ENCODE measurements around the gene NAPEPLD. TPM values are rescaled to one million over a fixed set of nuclear protein-coding genes. Genes with fewer than 3 reads are reported as not detected.
"Not testable (repeated sequence)": the region's sequence is repeated elsewhere in the genome, so short reads cannot be mapped to it uniquely, and the experiment has no call there.

NAPEPLD gene
- polyA plus RNA-seq, 1 donor from 2014 or later = 8.8 TPM

- Histone ChIP-seq H3K4me2 (ENCODE audit: low read length) (peak overlapping the region; percentile 79), H3K4me3 (ENCODE audit: low read length) (peak overlapping the region; percentile 74), H4K20me1 (ENCODE audit: insufficient read depth) (no peaks in the 10 kb centered on the region), H3K9ac (ENCODE audit: low read length) (peak overlapping the region; percentile 89), H3K27me3 (ENCODE audit: insufficient read depth, low read depth, low read length) (no peaks in the 10 kb centered on the region), H3F3A (ENCODE audit: insufficient read depth, low read length, poor library complexity, severe bottlenecking) (no peaks in the 10 kb centered on the region), H3K27ac (ENCODE audit: low read length) (peak overlapping the region; percentile 92), H3K36me3 (ENCODE audit: insufficient read depth, low read length) (no peaks in the 10 kb centered on the region), H3K9me2 (ENCODE audit: insufficient read depth, low read length) (no peaks in the 10 kb centered on the region), H3K79me2 (replicated peaks; ENCODE audit: insufficient read depth, low read length) (peaks cover 19% of the 10 kb centered on the region), H3K9me3 (ENCODE audit: low read length) (no peaks in the 10 kb centered on the region), H2AFZ (ENCODE audit: low read depth, low read length) (peak overlapping the region; percentile 52)
- no peak for TF ChIP-seq CTCF (IDR thresholded peaks at IDR 0.05; ENCODE audit: poor library complexity, severe bottlenecking)
- peak; percentile 61 for TF ChIP-seq MXI1 (conservative IDR thresholded peaks at IDR 0.05; ENCODE audit: poor library complexity, severe bottlenecking)
- no peak for TF ChIP-seq EZH2 (IDR thresholded peaks at IDR 0.05; ENCODE audit: borderline replicate concordance, insufficient read depth, low read length, poor library complexity, severe bottlenecking)
Measured at GRCh38 chr7:103148131-103148993, 537 bp downstream of the NAPEPLD start.

GRCh38 chr7:103144754-103145153 is 4.1 kb downstream of the NAPEPLD start:
- H3K9me3 ChIP-seq (ENCODE audit: low read length); H3F3A ChIP-seq (ENCODE audit: insufficient read depth, low read length, poor library complexity, severe bottlenecking); H3K9ac ChIP-seq (ENCODE audit: low read length); H3K4me3 ChIP-seq (ENCODE audit: low read length); H3K36me3 ChIP-seq (ENCODE audit: insufficient read depth, low read length); H3K9me2 ChIP-seq (ENCODE audit: insufficient read depth, low read length); H3K27me3 ChIP-seq (ENCODE audit: insufficient read depth, low read depth, low read length); H4K20me1 ChIP-seq (ENCODE audit: insufficient read depth); H2AFZ ChIP-seq (ENCODE audit: low read depth, low read length); H3K4me2 ChIP-seq (ENCODE audit: low read length); H3K27ac ChIP-seq (ENCODE audit: low read length): not testable (repeated sequence)
- peaks cover 19% of the 10 kb centered on the region for H3K79me2 ChIP-seq (replicated peaks; ENCODE audit: insufficient read depth, low read length)

GRCh38 chr7:103143868-103144267 is 5.0 kb downstream of the NAPEPLD start:
- Histone ChIP-seq H3K9me2 (ENCODE audit: insufficient read depth, low read length) (no peaks in the 10 kb centered on the region), H3K9me3 (ENCODE audit: low read length) (no peaks in the 10 kb centered on the region), H3K4me2 (ENCODE audit: low read length) (no peak overlapping the region), H3K36me3 (ENCODE audit: insufficient read depth, low read length) (no peaks in the 10 kb centered on the region), H3K27ac (ENCODE audit: low read length) (no peak overlapping the region), H3K27me3 (ENCODE audit: insufficient read depth, low read depth, low read length) (no peaks in the 10 kb centered on the region), H3K9ac (ENCODE audit: low read length) (no peak overlapping the region), H3K4me3 (ENCODE audit: low read length) (no peak overlapping the region), H4K20me1 (ENCODE audit: insufficient read depth) (no peaks in the 10 kb centered on the region), H3K79me2 (replicated peaks; ENCODE audit: insufficient read depth, low read length) (peaks cover 19% of the 10 kb centered on the region), H3F3A (ENCODE audit: insufficient read depth, low read length, poor library complexity, severe bottlenecking) (no peaks in the 10 kb centered on the region), H2AFZ (ENCODE audit: low read depth, low read length) (no peak overlapping the region)
- no peak for TF ChIP-seq SMC3 (conservative IDR thresholded peaks at IDR 0.05; ENCODE audit: poor library complexity)

- no peaks in the 10 kb centered on the region for H3K9me2 ChIP-seq (ENCODE audit: insufficient read depth, low read length)
- no peak overlapping the region for H3K9ac ChIP-seq (ENCODE audit: low read length)
- peaks cover 11% of the 10 kb centered on the region for H3K79me2 ChIP-seq (replicated peaks; ENCODE audit: insufficient read depth, low read length)
- TF ChIP-seq MXI1 (conservative IDR thresholded peaks at IDR 0.05; ENCODE audit: poor library complexity, severe bottlenecking) (no peak), CTCF (IDR thresholded peaks at IDR 0.05; ENCODE audit: poor library complexity, severe bottlenecking) (no peak), SMC3 (conservative IDR thresholded peaks at IDR 0.05; ENCODE audit: poor library complexity) (no peak), EZH2 (IDR thresholded peaks at IDR 0.05; ENCODE audit: borderline replicate concordance, insufficient read depth, low read length, poor library complexity, severe bottlenecking) (no peak), RAD21 (conservative IDR thresholded peaks at IDR 0.05) (no peak), REST (IDR thresholded peaks at IDR 0.05; ENCODE audit: borderline replicate concordance) (no peak), EP300 (conservative IDR thresholded peaks at IDR 0.05; ENCODE audit: poor library complexity, severe bottlenecking) (no peak), TAF1 (IDR thresholded peaks at IDR 0.05; ENCODE audit: low read depth) (no peak), POLR2AphosphoS5 (IDR thresholded peaks at IDR 0.05) (no peak)
- no peaks in the 10 kb centered on the region for H3K36me3 ChIP-seq (ENCODE audit: insufficient read depth, low read length)
- no peaks in the 10 kb centered on the region for H3K9me3 ChIP-seq (ENCODE audit: low read length)
- no peaks in the 10 kb centered on the region for H3F3A ChIP-seq (ENCODE audit: insufficient read depth, low read length, poor library complexity, severe bottlenecking)
- no peaks in the 10 kb centered on the region for H3K27me3 ChIP-seq (ENCODE audit: insufficient read depth, low read depth, low read length)
- H3K4me2 ChIP-seq (ENCODE audit: low read length) = no peak overlapping the region
- no peaks in the 10 kb centered on the region for H4K20me1 ChIP-seq (ENCODE audit: insufficient read depth)
- H2AFZ ChIP-seq (ENCODE audit: low read depth, low read length) = no peak overlapping the region
- H3K4me3 ChIP-seq (ENCODE audit: low read length) = no peak overlapping the region
- H3K27ac ChIP-seq (ENCODE audit: low read length) = no peak overlapping the region
Measured at GRCh38 chr7:103142494-103142893, 6.4 kb downstream of the NAPEPLD start.
